K562 (cell line): ENCODE data around the gene PUSL1. TPM values are rescaled to one million over a fixed set of nuclear protein-coding genes. Genes with fewer than 3 reads are reported as not detected.

Source experiments
- ATAC-seq: fragments of 200-7000 bp; cut with Tn5 transposase; 3 replicates; pipeline ENCODE4 v1.9.1; 2020; ENCODE audit warnings: moderate library complexity
- BruUV-seq: library from RNA; stranded (reverse); fragments of 400-500 nt; replicated peaks from 2 replicates; lab custom pipeline; 2021; lab: Mats Ljungman, UMichigan
- CTCF ChIA-PET: fragments of 300-600 bp; formaldehyde crosslinking; extraction: SDS; loops from one replicate; lab custom pipeline; 2021; ENCODE audit warnings: low intra/inter-chr PET ratio; lab: Yijun Ruan, JAX
- POLR2A ChIA-PET: fragments of 300-600, 350-650 bp; sonication (Branson Sonifier 250); formaldehyde crosslinking; extraction: SDS; loops from one replicate; lab custom pipeline; 2021; ENCODE audit warnings: antibody characterized with exemption, inconsistent platforms; lab: Yijun Ruan, JAX
- DNase-seq, 4 experiments: peaks; one replicate each; pipeline versions ENCODE4 v3.0.0 to v3.0.0-alpha.2; 2011 to 2018; ENCODE audit warnings: low spot score in 3 of 4, mixed read lengths in 3 of 4; ENCODE audit errors: extremely low read depth in 1 of 4
- FAIRE-seq: peaks from 2 replicates; lab custom pipeline; 2011; peaks lifted over from hg19 to GRCh38; lab: Jason Lieb, UNC
- H2AFZ ChIP-seq: 2 replicates; pipeline ENCODE4 v1.6.0; 2011; ENCODE audit warnings: low read depth, low read length, control low read depth, inconsistent platforms
- H3K27ac ChIP-seq: fragments of 200-600 bp; 3 replicates; pipeline ENCODE4 v1.8.0; 2011; ENCODE audit warnings: low read depth, mild to moderate bottlenecking, control low read depth, inconsistent platforms, low read length, moderate library complexity, mixed read lengths; ENCODE audit errors: extremely low read depth
- H3K27me3 ChIP-seq, 2 experiments: fragments of 300-600 bp in 1 of 2; 2 replicates in 1 of 2; 3 replicates in 1 of 2; pipeline versions ENCODE4 v1.6.0 to v1.8.0; 2011; ENCODE audit warnings: inconsistent platforms in 2 of 2, low read length in 2 of 2, mild to moderate bottlenecking in 1 of 2, mixed read lengths in 1 of 2, moderate library complexity in 1 of 2; ENCODE audit not compliant: control insufficient read depth in 2 of 2, insufficient read depth in 2 of 2
- H3K36me3 ChIP-seq: fragments of 300-600 bp; 3 replicates; pipeline ENCODE4 v1.8.0; 2011; ENCODE audit warnings: mild to moderate bottlenecking, low read length, inconsistent platforms; ENCODE audit not compliant: control insufficient read depth, insufficient read depth
- H3K4me1 ChIP-seq, 2 experiments: fragments of 200-600 bp in 1 of 2; replicated peaks in 1 of 2; 2 replicates in 1 of 2; 3 replicates in 1 of 2; pipeline versions ENCODE4 v1.5.1 to v1.8.0; 2011; ENCODE audit warnings: inconsistent platforms in 2 of 2, low read length in 2 of 2, mild to moderate bottlenecking in 1 of 2, mixed read lengths in 1 of 2, moderate library complexity in 1 of 2; ENCODE audit not compliant: control insufficient read depth in 2 of 2, insufficient read depth in 2 of 2
- H3K4me2 ChIP-seq: 2 replicates; pipeline ENCODE4 v1.6.1; 2011; ENCODE audit warnings: low read length, control low read depth, inconsistent platforms, mixed read lengths; ENCODE audit not compliant: insufficient read depth
- H3K4me3 ChIP-seq: fragments of 200-600 bp; sonication (generic), shearing (Covaris generic); 2 replicates; pipeline ENCODE4 v1.5.1; 2016; ENCODE audit warnings: control low read depth, inconsistent platforms
- H3K79me2 ChIP-seq: fragments of 200-600 bp; 3 replicates; pipeline ENCODE4 v1.8.0; 2011; ENCODE audit warnings: low read length, inconsistent platforms; ENCODE audit not compliant: control insufficient read depth, insufficient read depth
- H3K9ac ChIP-seq, 2 experiments: 2 replicates each; pipeline versions ENCODE4 v1.6.0 to v1.6.1; 2011; ENCODE audit warnings: low read depth in 2 of 2, low read length in 2 of 2, control low read depth in 1 of 2, inconsistent platforms in 1 of 2, mild to moderate bottlenecking in 1 of 2, mixed read lengths in 1 of 2; ENCODE audit not compliant: insufficient read depth in 1 of 2
- H3K9me1 ChIP-seq: one replicate; pipeline ENCODE4 v1.6.0; 2011; ENCODE audit warnings: inconsistent platforms, mild to moderate bottlenecking, low read length, moderate library complexity; ENCODE audit not compliant: control insufficient read depth, insufficient read depth
- H3K9me3 ChIP-seq: replicated peaks from 2 replicates; pipeline ENCODE4 v1.5.1; 2011; ENCODE audit warnings: low read depth, low read length, inconsistent platforms; ENCODE audit not compliant: control insufficient read depth, insufficient read depth
- H4K20me1 ChIP-seq: replicated peaks from 2 replicates; pipeline ENCODE4 v1.6.1; 2011; ENCODE audit warnings: low read length, inconsistent platforms, mixed read lengths; ENCODE audit not compliant: control insufficient read depth, insufficient read depth
- KDM5B ChIP-seq: fragments of 200-600 bp; sonication (generic); IDR thresholded peaks from 2 replicates; pipeline ENCODE4 v1.6.1; 2012; ENCODE audit warnings: low read depth, mild to moderate bottlenecking, moderate library complexity, low read length, control low read depth, inconsistent platforms; ENCODE audit not compliant: insufficient replicate concordance
- POLR2A ChIP-seq: fragments of 450-650 bp; conservative IDR thresholded peaks from 2 replicates; pipeline ENCODE4 v1.6.1; 2016
- POLR2AphosphoS2 ChIP-seq: IDR thresholded peaks from 2 replicates; pipeline ENCODE4 v1.6.1; 2012; ENCODE audit warnings: low read length, improper control_type of control experiment
- YY1 ChIP-seq, 3 experiments: IDR thresholded peaks; 2 replicates each; pipeline ENCODE4 v1.6.1; 2011; ENCODE audit warnings: low read length in 2 of 3, mild to moderate bottlenecking in 2 of 3, moderate library complexity in 2 of 3, borderline replicate concordance in 1 of 3, control low read depth in 1 of 3, low read depth in 1 of 3; ENCODE audit not compliant: insufficient read depth in 3 of 3, insufficient replicate concordance in 2 of 3, control insufficient read depth in 1 of 3, insufficient read length in 1 of 3; ENCODE audit errors: extremely low read depth in 1 of 3
- WGBS: fragments of 100-300 bp; shearing (Covaris generic); methylation state at CpG from one replicate; pipeline ENCODE4 v1.1.6; 2016; ENCODE audit warnings: low coverage, mixed read lengths; ENCODE audit not compliant: insufficient coverage; ENCODE audit errors: missing lambda C conversion rate; 5-methylcytosine and 5-hydroxymethylcytosine counted together
- in situ Hi-C: fragments of 300-500 bp; cut with MboI; formaldehyde crosslinking; loops from 4 replicates; pipeline ENCODE4 v1.15.0; 2018; ENCODE audit warnings: inconsistent platforms, mixed read lengths
- intact Hi-C: fragments of 100-400 bp; cut with micrococcal nuclease; formaldehyde crosslinking; loops from 2 replicates; pipeline ENCODE4 v1.14.2; 2022
- polyA plus RNA-seq, 8 experiments: library from polyadenylated mRNA; depleted of rRNA in 4 of 8; stranded (reverse) in 5 of 8; unstranded in 3 of 8; fragments of >200 nt; fragmentation: Nextera tagmentation in 2 of 8; fragmentation: Illumina TruSeq in 1 of 8; extraction: Ambion mirVana in 2 of 8; extraction: Trizol in 1 of 8; gene quantifications; 2 replicates each; pipeline versions ENCODE4 v1.2.1 to v1.2.3, GENCODE V29; 2011 to 2014; ENCODE audit warnings: inconsistent platforms in 1 of 8, missing spikeins in 1 of 8
- total RNA-seq, 7 experiments: library from RNA; depleted of rRNA in 6 of 7; stranded (reverse); fragments of >200 nt in 6 of 7; fragmentation: Illumina TruSeq in 2 of 7; extraction: Trizol in 2 of 7; gene quantifications; 2 replicates each; pipeline versions ENCODE4 v1.2.1 to v1.2.3, GENCODE V29; 2011 to 2021; ENCODE audit warnings: low replicate concordance in 1 of 7

The PUSL1 gene
- total and polyA plus RNA-seq, 9 of the 15 experiments (the other 6 are each of a cell fraction or from before 2014, with no cell fraction given) = 0.62 to 86.9 (median 13.6) TPM

DNA sequence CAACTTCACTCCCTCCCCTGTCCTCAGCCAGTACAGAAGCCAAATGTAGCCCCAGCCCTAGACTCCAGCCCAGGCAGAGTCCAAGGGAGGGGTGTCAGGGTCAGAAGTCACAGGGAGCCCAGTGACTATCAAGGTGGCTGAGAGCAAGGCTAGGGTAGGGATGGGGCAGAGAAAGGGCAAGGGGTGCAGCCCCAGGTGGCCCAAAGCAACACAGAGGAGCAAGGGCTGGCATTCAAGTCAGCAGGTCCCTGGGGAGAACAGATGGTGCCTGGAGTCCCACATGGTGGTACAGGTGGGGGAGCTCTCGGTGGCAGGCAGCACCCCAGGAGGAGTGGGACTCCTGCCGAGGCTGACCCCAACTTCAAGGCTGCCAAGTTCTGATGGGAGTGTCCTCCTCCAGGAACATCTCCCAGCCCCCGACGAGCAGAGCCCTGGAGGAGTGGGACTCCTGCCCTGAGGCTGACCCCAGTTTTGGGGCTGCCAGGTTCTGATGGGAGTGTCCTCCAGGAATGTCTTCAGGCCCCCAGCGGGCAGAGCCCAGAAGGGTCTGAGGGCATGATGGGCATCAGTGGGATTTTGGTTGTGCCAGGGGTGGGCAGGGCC, 44.5 kb downstream of the PUSL1 start:
- Histone ChIP-seq H3K27me3 (no peaks in the 10 kb centered on the region), H3K9me1 (no peaks in the 10 kb centered on the region), H3K4me3 (no peak overlapping the region), H3K9ac (peak overlapping the region in 1 of 2 experiments; percentile 69; a peak in 2 of 4 replicates), H3K9me3 (no peaks in the 10 kb centered on the region), H3K36me3 (no peaks in the 10 kb centered on the region), H2AFZ (no peak overlapping the region), H3K4me1 (peaks cover 9 to 76% of the 10 kb centered on the region in 2 experiments; a peak in 4 of 5 replicates), H3K4me2 (no peak overlapping the region), H3K27ac (no peak overlapping the region), H3K79me2 (peaks cover 23% of the 10 kb centered on the region), H4K20me1 (peaks cover 3% of the 10 kb centered on the region; the same call in 1 of the 2 replicates)
- CTCF ChIA-PET = no interaction called here
- TF ChIP-seq YY1 (IDR thresholded peaks at IDR 0.05; ENCODE audit: borderline replicate concordance in 1 of 3, control insufficient read depth in 1 of 3, extremely low read depth in 1 of 3, insufficient read depth in 3 of 3, insufficient read length in 1 of 3, insufficient replicate concordance in 2 of 3, low read depth in 1 of 3, low read length in 2 of 3) (no peak), POLR2A (0 out of 2 replicates have a peak, but pooled peaks have one; percentile 18), KDM5B (peak; percentile 9), POLR2AphosphoS2 (peak; percentile 73; the same call in 1 of the 2 replicates)
- FAIRE-seq (no peak), DNase-seq (no peak), ATAC-seq (no peak)
- 33% methylated on average over 5 of the region's 5 CpGs for WGBS
- in situ Hi-C loops (no loop called here), intact Hi-C loops (no loop called here)
- POLR2A ChIA-PET = interaction anchor here (0.6 to 1.3 kb wide), 5 partner anchors 16 to 49 kb away, joined by 3 to 5 read pairs (median 4); no protein-coding TSS in a partner anchor
- BruUV-seq = no TSS peak
